COLO829 (cell line): ENCODE results near the gene PDCD1LG2.
"Not testable (repeated sequence)": the region's sequence is repeated elsewhere in the genome, so short reads cannot be mapped to it uniquely, and the experiment has no call there.

Experiments used
- DNase-seq: peaks from one replicate; pipeline ENCODE4 v3.0.0; 2012; ENCODE audit warnings: low spot score

Gene PDCD1LG2

GRCh38 chr9:5566054-5566618 lies 55.8 kb downstream of the PDCD1LG2 start:
- no peak for DNase-seq

GRCh38 chr9:5568868-5569267 lies 58.5 kb downstream of the PDCD1LG2 start:
- DNase-seq = no peak

GRCh38 chr9:5569409-5569808 lies 59.1 kb downstream of the PDCD1LG2 start:
- DNase-seq = no peak

- DNase-seq = no peak
Observed at GRCh38 chr9:5569891-5570290, 59.6 kb downstream of the PDCD1LG2 start.

- no peak for DNase-seq
Observed at GRCh38 chr9:5571629-5572232, 61.4 kb downstream of the PDCD1LG2 start.

GRCh38 chr9:5574097-5574496 lies 63.8 kb downstream of the PDCD1LG2 start:
- DNase-seq = no peak

GRCh38 chr9:5575000-5575399 lies 64.7 kb downstream of the PDCD1LG2 start:
- DNase-seq = no peak

- DNase-seq = no peak
Observed at GRCh38 chr9:5577225-5577624, 66.9 kb downstream of the PDCD1LG2 start.

GRCh38 chr9:5578018-5578697 lies 67.8 kb downstream of the PDCD1LG2 start:
- no peak for DNase-seq

- no peak for DNase-seq
Observed at GRCh38 chr9:5578698-5579085, 68.4 kb downstream of the PDCD1LG2 start.

GRCh38 chr9:5579881-5580280 lies 69.5 kb downstream of the PDCD1LG2 start:
- no peak for DNase-seq

- no peak for DNase-seq
Observed at GRCh38 chr9:5580650-5581049, 70.3 kb downstream of the PDCD1LG2 start.

- not testable (repeated sequence) for DNase-seq
Observed at GRCh38 chr9:5581706-5582105, 71.4 kb downstream of the PDCD1LG2 start.

- peak; percentile 51 for DNase-seq
Observed at GRCh38 chr9:5582835-5583195, 72.5 kb downstream of the PDCD1LG2 start.

- DNase-seq = no peak
Observed at GRCh38 chr9:5586391-5586802, 76.1 kb downstream of the PDCD1LG2 start.

- DNase-seq = no peak
Observed at GRCh38 chr9:5587024-5587423, 76.7 kb downstream of the PDCD1LG2 start.

GRCh38 chr9:5592231-5592630 lies 81.9 kb downstream of the PDCD1LG2 start:
- DNase-seq = no peak

GRCh38 chr9:5592904-5593303 lies 82.6 kb downstream of the PDCD1LG2 start:
- no peak for DNase-seq

- DNase-seq = no peak
Observed at GRCh38 chr9:5593904-5594303, 83.6 kb downstream of the PDCD1LG2 start.

GRCh38 chr9:5596173-5596572 lies 85.8 kb downstream of the PDCD1LG2 start:
- DNase-seq = peak; percentile 3

- DNase-seq = no peak
Observed at GRCh38 chr9:5608298-5609225, 98.2 kb downstream of the PDCD1LG2 start.

GRCh38 chr9:5609226-5609596 lies 98.9 kb downstream of the PDCD1LG2 start:
- no peak for DNase-seq

GRCh38 chr9:5610491-5610890 lies 100.2 kb downstream of the PDCD1LG2 start:
- no peak for DNase-seq
